Measurements from ENCODE around the gene SLC4A3.

SLC4A3 gene

GRCh38 chr2:219627103-219628100 is at the start of gene SLC4A3:
Gene SLC4A3, plus strand, starts transcription at chr2:219627630. Its CDS starts 363 bp downstream, at chr2:219627993.
- no peak for DNase-seq

- DNase-seq, result no peak
These were observed 48.4 kb upstream of the SLC4A3 start for GRCh38 chr2:219578811-219579613.

GRCh38 chr2:219581346-219581745 is 46.1 kb upstream of the SLC4A3 start:
- no peak for DNase-seq

GRCh38 chr2:219591091-219591490 is 36.3 kb upstream of the SLC4A3 start:
- DNase-seq, result no peak

- DNase-seq, result no peak
These were observed 34.7 kb upstream of the SLC4A3 start for GRCh38 chr2:219592736-219593135.

- DNase-seq, result no peak
These were observed 34.3 kb upstream of the SLC4A3 start for GRCh38 chr2:219593154-219593553.

GRCh38 chr2:219595256-219595655 is 32.2 kb upstream of the SLC4A3 start:
- no peak for DNase-seq

- DNase-seq, result no peak
These were observed 30.4 kb upstream of the SLC4A3 start for GRCh38 chr2:219596954-219597551.

- DNase-seq, result peak; percentile 79
These were observed 29.7 kb upstream of the SLC4A3 start, which contains the start of gene STK11IP for GRCh38 chr2:219597552-219598307. Gene STK11IP, plus strand, starts transcription at chr2:219597857. Its CDS starts 263 bp downstream, at chr2:219598120.

GRCh38 chr2:219598308-219599078 is 28.9 kb upstream of the SLC4A3 start:
- DNase-seq, result no peak

GRCh38 chr2:219603771-219604170 is 23.7 kb upstream of the SLC4A3 start:
- DNase-seq, result peak; percentile 57

- DNase-seq, result no peak
These were observed 21.8 kb upstream of the SLC4A3 start for GRCh38 chr2:219605607-219605954.

GRCh38 chr2:219607931-219608330 is 19.5 kb upstream of the SLC4A3 start:
- no peak for DNase-seq

- DNase-seq, result no peak
These were observed 18.9 kb upstream of the SLC4A3 start for GRCh38 chr2:219608399-219608964.

GRCh38 chr2:219609149-219609750 is 18.2 kb upstream of the SLC4A3 start:
- no peak for DNase-seq

GRCh38 chr2:219611306-219611705 is 16.1 kb upstream of the SLC4A3 start:
- no peak for DNase-seq

- DNase-seq, result no peak
These were observed 15.4 kb upstream of the SLC4A3 start for GRCh38 chr2:219611866-219612576.

GRCh38 chr2:219612577-219613286 is 14.7 kb upstream of the SLC4A3 start:
- DNase-seq, result no peak

GRCh38 chr2:219613461-219614070 is 13.9 kb upstream of the SLC4A3 start:
- no peak for DNase-seq
